Osteoblast (primary cell): ENCODE measurements around the gene SLC44A5. TPM values are rescaled to one million over a fixed set of nuclear protein-coding genes. Genes with fewer than 3 reads are reported as not detected.

Experiments
- DNase-seq: peaks from one replicate; pipeline ENCODE4 v3.0.0; 2011; ENCODE audit warnings: low spot score, mixed read lengths; ENCODE audit not compliant: insufficient read length; ENCODE audit errors: missing footprints
- H2AFZ ChIP-seq: 2 replicates; pipeline ENCODE4 v1.6.0; 2011; ENCODE audit warnings: mild to moderate bottlenecking, low read length
- H3K27ac ChIP-seq: 2 replicates; pipeline ENCODE4 v1.5.1; 2011; ENCODE audit warnings: mild to moderate bottlenecking, low read depth, low read length, moderate library complexity
- H3K27me3 ChIP-seq: 2 replicates; pipeline ENCODE4 v1.6.0; 2012; ENCODE audit warnings: mild to moderate bottlenecking, control low read depth, inconsistent platforms, low read length, moderate library complexity; ENCODE audit not compliant: insufficient read depth
- H3K36me3 ChIP-seq: 2 replicates; pipeline ENCODE4 v1.5.1; 2011; ENCODE audit warnings: mild to moderate bottlenecking, low read length, control low read depth, moderate library complexity; ENCODE audit not compliant: insufficient read depth
- H3K4me1 ChIP-seq: 2 replicates; pipeline ENCODE4 v1.5.1; 2011; ENCODE audit warnings: mild to moderate bottlenecking, low read length, control low read depth, moderate library complexity; ENCODE audit not compliant: insufficient read depth
- H3K4me2 ChIP-seq: 2 replicates; pipeline ENCODE4 v1.6.0; 2011; ENCODE audit warnings: mild to moderate bottlenecking, low read length; ENCODE audit not compliant: insufficient read depth
- H3K4me3 ChIP-seq: fragments of 200-600 bp; sonication (generic); 3 replicates; pipeline ENCODE4 v1.5.1; 2012; ENCODE audit warnings: mild to moderate bottlenecking, low read length, inconsistent platforms; ENCODE audit not compliant: insufficient read depth
- H3K79me2 ChIP-seq: 2 replicates; pipeline ENCODE4 v1.6.0; 2012; ENCODE audit warnings: mild to moderate bottlenecking, low read length, control low read depth, inconsistent platforms; ENCODE audit not compliant: insufficient read depth
- H3K9me3 ChIP-seq: 2 replicates; pipeline ENCODE4 v1.5.1; 2011; ENCODE audit warnings: low read depth, low read length, control low read depth
- H4K20me1 ChIP-seq: 2 replicates; pipeline ENCODE4 v1.6.0; 2012; ENCODE audit warnings: mild to moderate bottlenecking, low read length, control low read depth; ENCODE audit not compliant: insufficient read depth
- total RNA-seq: library from RNA; depleted of rRNA; stranded (reverse); fragments of >200 nt; gene quantifications from 2 replicates; pipeline ENCODE4 v1.2.3, GENCODE V29; 2012
- TF ChIP-seq, protein P1 (sequence below): IDR thresholded peaks from 2 replicates; pipeline ENCODE4 v1.5.1; 2011; ENCODE audit warnings: mild to moderate bottlenecking, low read depth, low read length, moderate library complexity; ENCODE audit errors: extremely low read depth

The SLC44A5 gene
- total RNA-seq, 1 donor = 0.36 TPM

DNA sequence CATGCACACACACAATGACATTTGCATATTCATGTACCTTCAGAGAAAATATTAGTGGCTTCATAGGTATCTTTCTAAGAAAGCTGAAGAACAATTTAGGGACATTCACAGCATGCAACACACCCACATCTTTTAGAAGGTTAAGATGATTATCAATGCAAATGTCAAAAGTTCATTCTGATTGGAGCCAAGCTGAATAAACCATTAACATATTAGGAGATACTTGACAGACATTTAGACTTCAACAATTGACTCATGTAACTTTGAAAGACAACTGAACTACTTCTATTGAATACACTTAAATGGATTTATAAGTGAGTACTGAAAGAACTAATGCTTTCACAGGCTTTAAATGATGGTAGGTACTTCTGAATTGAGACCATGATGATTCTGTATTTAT, 365.7 kb downstream of the SLC44A5 start:
- Histone ChIP-seq H3K4me1 (no peaks in the 10 kb centered on the region), H3K36me3 (no peaks in the 10 kb centered on the region), H3K9me3 (no peaks in the 10 kb centered on the region), H3K4me2 (no peak overlapping the region), H4K20me1 (no peaks in the 10 kb centered on the region), H2AFZ (no peak overlapping the region), H3K4me3 (no peak overlapping the region), H3K27ac (no peak overlapping the region), H3K79me2 (no peaks in the 10 kb centered on the region), H3K27me3 (no peaks in the 10 kb centered on the region)
- TF ChIP-seq, protein P1, sequence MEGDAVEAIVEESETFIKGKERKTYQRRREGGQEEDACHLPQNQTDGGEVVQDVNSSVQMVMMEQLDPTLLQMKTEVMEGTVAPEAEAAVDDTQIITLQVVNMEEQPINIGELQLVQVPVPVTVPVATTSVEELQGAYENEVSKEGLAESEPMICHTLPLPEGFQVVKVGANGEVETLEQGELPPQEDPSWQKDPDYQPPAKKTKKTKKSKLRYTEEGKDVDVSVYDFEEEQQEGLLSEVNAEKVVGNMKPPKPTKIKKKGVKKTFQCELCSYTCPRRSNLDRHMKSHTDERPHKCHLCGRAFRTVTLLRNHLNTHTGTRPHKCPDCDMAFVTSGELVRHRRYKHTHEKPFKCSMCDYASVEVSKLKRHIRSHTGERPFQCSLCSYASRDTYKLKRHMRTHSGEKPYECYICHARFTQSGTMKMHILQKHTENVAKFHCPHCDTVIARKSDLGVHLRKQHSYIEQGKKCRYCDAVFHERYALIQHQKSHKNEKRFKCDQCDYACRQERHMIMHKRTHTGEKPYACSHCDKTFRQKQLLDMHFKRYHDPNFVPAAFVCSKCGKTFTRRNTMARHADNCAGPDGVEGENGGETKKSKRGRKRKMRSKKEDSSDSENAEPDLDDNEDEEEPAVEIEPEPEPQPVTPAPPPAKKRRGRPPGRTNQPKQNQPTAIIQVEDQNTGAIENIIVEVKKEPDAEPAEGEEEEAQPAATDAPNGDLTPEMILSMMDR = no peak
- DNase-seq = no peak

DNA sequence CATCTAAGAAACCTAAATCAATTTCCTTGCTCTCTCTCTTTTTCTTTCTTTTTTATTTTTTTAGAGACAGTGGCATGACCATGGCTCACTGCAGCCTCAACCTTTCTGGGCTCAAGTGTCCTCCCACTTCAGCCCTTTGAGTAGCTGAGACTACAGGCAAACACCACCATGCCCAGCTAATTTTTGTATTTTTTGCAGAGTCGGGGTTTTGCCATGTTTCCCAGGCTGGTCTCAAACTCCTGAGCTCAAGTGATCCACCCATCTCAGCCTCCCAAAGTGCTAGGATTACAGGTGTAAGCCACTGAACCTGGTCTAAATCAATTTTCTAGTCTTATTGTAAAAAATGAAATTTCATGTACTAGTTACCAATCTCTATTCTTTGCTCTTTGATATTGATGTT, 367.8 kb downstream of the SLC44A5 start:
- DNase-seq = no peak
- Histone ChIP-seq H3K4me2 (no peak overlapping the region), H4K20me1 (no peaks in the 10 kb centered on the region), H3K4me1 (no peaks in the 10 kb centered on the region), H3K9me3 (no peaks in the 10 kb centered on the region), H2AFZ (no peak overlapping the region), H3K27me3 (no peaks in the 10 kb centered on the region), H3K36me3 (no peaks in the 10 kb centered on the region), H3K79me2 (no peaks in the 10 kb centered on the region), H3K27ac (no peak overlapping the region), H3K4me3 (no peak overlapping the region)
- TF ChIP-seq, protein P1 = no peak

DNA sequence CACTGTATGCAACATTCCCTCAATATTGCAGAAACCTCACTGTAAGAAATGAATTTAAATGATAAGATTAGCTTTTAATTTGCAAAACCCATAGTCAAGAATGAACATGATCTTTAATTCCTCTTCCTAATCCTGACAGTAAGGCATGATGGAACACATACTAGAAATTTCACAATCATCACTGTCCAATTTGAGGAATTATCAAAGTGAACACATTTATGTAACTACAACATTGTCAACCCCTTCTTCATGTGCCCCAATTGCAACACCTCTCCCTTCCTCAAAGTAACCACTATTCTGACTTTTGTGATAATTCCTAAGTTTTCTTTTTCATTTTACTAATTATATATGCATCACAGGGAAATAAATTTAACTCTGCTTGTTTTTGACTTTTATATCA, 373.6 kb downstream of the SLC44A5 start:
- TF ChIP-seq, protein P1 = no peak
- H3K9me3 ChIP-seq = no peaks in the 10 kb centered on the region
- no peaks in the 10 kb centered on the region for H3K79me2 ChIP-seq
- H3K4me2 ChIP-seq = no peak overlapping the region
- DNase-seq = no peak
- H3K36me3 ChIP-seq = no peaks in the 10 kb centered on the region
- no peaks in the 10 kb centered on the region for H3K27me3 ChIP-seq
- H4K20me1 ChIP-seq = no peaks in the 10 kb centered on the region
- H3K4me1 ChIP-seq = no peaks in the 10 kb centered on the region
- no peak overlapping the region for H3K4me3 ChIP-seq
- no peak overlapping the region for H3K27ac ChIP-seq
- no peak overlapping the region for H2AFZ ChIP-seq

DNA sequence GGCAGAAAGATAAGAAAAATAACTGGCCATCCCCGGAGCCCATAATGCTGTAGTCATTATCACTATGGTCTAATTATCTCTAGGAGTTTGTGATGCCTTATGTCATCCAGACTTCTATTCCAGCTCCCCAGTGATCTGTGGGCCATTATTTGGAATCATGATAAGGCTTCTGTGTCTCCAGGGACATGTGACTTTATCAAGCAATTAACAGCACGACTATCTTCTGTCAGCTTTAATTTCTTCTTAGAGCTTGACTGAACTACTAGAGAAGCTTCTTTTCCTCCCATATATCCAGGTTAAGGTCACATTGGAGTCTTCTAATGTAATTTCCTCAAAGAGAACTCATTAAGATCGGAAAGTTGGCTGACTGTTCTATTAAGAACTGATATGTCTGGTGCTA, 376.4 kb downstream of the SLC44A5 start:
- TF ChIP-seq, protein P1 = no peak
- H3K27me3 ChIP-seq = no peaks in the 10 kb centered on the region
- no peaks in the 10 kb centered on the region for H4K20me1 ChIP-seq
- H3K4me3 ChIP-seq = no peak overlapping the region
- no peaks in the 10 kb centered on the region for H3K36me3 ChIP-seq
- no peak overlapping the region for H3K4me2 ChIP-seq
- no peak overlapping the region for H3K27ac ChIP-seq
- no peak overlapping the region for H2AFZ ChIP-seq
- H3K4me1 ChIP-seq = no peaks in the 10 kb centered on the region
- H3K79me2 ChIP-seq = no peaks in the 10 kb centered on the region
- no peaks in the 10 kb centered on the region for H3K9me3 ChIP-seq
- DNase-seq = no peak
